T-helper 17 cell (primary cell): ENCODE results near the gene GALNT2. TPM values are rescaled to one million over a fixed set of nuclear protein-coding genes. Genes with fewer than 3 reads are reported as not detected.
A peak's percentile ranks its signal among the peaks of the same experiment; 100 is the strongest.

Experiments used
- ATAC-seq: fragments of 150-1000 bp; cut with Tn5 transposase; 2 replicates; pipeline ENCODE4 v1.10.0; 2021; ENCODE audit warnings: mild to moderate bottlenecking, moderate library complexity
- DNase-seq, 3 donors: peaks; one replicate each; pipeline versions ENCODE4 v3.0.0 to v3.0.0-alpha.2; 2020 to 2021
- H3K9me3 ChIP-seq: one replicate; pipeline ENCODE4 v1.7.0; 2013; ENCODE audit warnings: low read length, mild to moderate bottlenecking; ENCODE audit not compliant: control insufficient read depth, poor library complexity, severe bottlenecking
- H3K27ac Mint-ChIP-seq: one replicate; pipeline ENCODE4 v1.8.0; 2022; ENCODE audit warnings: mild to moderate bottlenecking, moderate library complexity, mixed read lengths
- H3K27me3 Mint-ChIP-seq: one replicate; pipeline ENCODE4 v1.8.0; 2022; ENCODE audit warnings: mixed read lengths
- H3K36me3 Mint-ChIP-seq: one replicate; pipeline ENCODE4 v1.8.0; 2022; ENCODE audit warnings: low read depth, mixed read lengths
- H3K4me1 Mint-ChIP-seq: one replicate; pipeline ENCODE4 v1.8.0; 2022; ENCODE audit warnings: mild to moderate bottlenecking, mixed read lengths
- H3K4me3 Mint-ChIP-seq: one replicate; pipeline ENCODE4 v1.8.0; 2022; ENCODE audit warnings: mild to moderate bottlenecking, moderate library complexity, mixed read lengths
- total RNA-seq, 4 donors: library from RNA in 2 of 4; stranded (reverse) in 2 of 4; gene quantifications; one replicate each; pipeline ENCODE4 v1.2.3 and lab custom pipeline; 2022 to 2026

GALNT2 gene
- total RNA-seq, 2 donors from 2014 or later: 16.6 to 19.8 TPM

DNA sequence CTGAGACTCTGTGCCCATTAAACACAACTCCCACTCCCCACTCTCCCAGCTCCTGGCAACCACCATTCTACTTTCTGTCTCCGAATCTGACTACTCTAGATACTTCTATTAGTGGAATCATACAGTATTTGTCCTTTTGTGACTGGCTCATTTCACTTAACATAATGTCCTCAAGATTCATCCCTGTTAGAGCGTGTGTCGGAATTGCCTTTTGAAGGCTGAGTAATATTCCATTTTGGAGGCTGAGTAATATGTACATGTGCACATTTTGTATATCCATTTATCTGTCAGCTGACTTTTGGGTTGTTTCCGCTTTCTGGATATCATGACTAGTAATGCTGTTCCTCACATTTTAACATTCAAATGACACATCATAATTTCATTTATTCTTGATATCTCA, 30.3 kb downstream of the GALNT2 start:
- peaks cover 2% of the 10 kb centered on the region for H3K36me3 Mint-ChIP-seq
- H3K4me3 Mint-ChIP-seq: no peak overlapping the region
- H3K9me3 ChIP-seq: no peaks in the 10 kb centered on the region
- peaks cover 21% of the 10 kb centered on the region for H3K4me1 Mint-ChIP-seq
- H3K27ac Mint-ChIP-seq: no peak overlapping the region
- ATAC-seq (no peak), DNase-seq (no peak)
- H3K27me3 Mint-ChIP-seq: no peaks in the 10 kb centered on the region

DNA sequence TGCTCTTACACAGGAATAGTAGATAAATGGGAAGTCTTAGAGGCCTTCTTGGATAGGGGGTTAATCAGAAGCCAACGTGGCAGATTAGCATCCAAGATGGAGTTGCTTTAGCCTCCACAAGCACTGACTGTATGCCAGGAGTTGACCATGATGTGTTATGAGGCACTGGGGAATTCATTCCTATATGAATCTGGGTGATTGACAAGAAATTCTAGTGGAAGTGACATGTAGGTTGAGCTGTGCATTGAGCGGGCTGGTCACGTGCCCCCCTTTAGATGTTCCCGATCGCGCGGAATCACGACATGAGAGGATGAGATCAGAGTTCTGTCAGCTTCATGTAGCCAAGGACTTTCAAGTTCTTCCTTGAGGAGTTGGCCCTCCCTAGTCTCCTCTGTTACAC, 31.7 kb downstream of the GALNT2 start:
- Mint-ChIP-seq H3K36me3 (peaks cover 2% of the 10 kb centered on the region), H3K4me1 (peaks cover 29% of the 10 kb centered on the region)
- no peak for ATAC-seq

DNA sequence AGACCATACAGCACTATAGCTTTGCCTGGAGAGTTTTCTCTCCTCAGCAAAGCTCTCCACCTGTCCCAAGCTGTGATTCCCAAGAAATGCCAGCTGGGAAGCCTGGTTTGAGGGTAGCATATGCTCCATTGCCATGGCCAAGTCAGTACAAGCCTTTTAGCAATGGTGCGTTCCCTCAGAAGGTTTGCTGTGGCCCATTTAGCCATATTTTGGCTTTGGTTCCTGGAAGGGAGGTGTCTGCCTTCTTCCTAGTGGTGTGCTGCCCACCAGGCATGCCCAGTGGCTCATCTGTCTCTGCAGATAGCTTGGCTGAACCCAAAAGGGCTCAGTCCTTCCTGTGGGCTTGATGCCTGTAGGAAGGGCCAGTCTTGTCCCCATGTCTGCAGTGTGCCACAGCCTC, 32.4 kb downstream of the GALNT2 start:
- H3K4me3 Mint-ChIP-seq: no peak overlapping the region
- peaks cover 36% of the 10 kb centered on the region for H3K4me1 Mint-ChIP-seq
- no peaks in the 10 kb centered on the region for H3K9me3 ChIP-seq
- H3K36me3 Mint-ChIP-seq: peaks cover 2% of the 10 kb centered on the region
- H3K27me3 Mint-ChIP-seq: no peaks in the 10 kb centered on the region
- DNase-seq: no peak
- no peak for ATAC-seq
- no peak overlapping the region for H3K27ac Mint-ChIP-seq

More for the DNA sequence above, 31.7 kb downstream of the GALNT2 start:
- no peaks in the 10 kb centered on the region for H3K9me3 ChIP-seq
- H3K4me3 Mint-ChIP-seq: no peak overlapping the region
- H3K27ac Mint-ChIP-seq: no peak overlapping the region
- no peak for DNase-seq
- no peaks in the 10 kb centered on the region for H3K27me3 Mint-ChIP-seq

DNA sequence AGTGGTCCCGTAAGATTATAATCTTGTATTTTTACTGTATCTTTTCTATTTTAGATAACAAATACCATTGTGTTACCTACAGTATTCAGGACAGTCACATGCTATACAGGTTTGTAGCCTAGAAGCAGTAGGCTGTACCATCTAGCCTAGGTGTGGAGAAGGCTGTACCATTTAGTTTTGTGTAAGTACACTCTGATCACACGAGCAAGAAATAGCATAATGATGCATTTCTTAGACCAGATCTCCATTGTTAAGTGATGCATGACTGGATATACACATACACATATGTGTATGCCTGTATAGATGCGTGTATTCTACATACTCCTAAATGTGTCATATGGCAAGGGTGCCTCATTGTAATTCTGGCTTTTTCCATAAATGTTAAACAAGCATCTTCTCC, 33.9 kb downstream of the GALNT2 start:
- peaks cover 48% of the 10 kb centered on the region for H3K4me1 Mint-ChIP-seq
- H3K27ac Mint-ChIP-seq: peak overlapping the region; percentile 65
- peaks cover 2% of the 10 kb centered on the region for H3K36me3 Mint-ChIP-seq

DNA sequence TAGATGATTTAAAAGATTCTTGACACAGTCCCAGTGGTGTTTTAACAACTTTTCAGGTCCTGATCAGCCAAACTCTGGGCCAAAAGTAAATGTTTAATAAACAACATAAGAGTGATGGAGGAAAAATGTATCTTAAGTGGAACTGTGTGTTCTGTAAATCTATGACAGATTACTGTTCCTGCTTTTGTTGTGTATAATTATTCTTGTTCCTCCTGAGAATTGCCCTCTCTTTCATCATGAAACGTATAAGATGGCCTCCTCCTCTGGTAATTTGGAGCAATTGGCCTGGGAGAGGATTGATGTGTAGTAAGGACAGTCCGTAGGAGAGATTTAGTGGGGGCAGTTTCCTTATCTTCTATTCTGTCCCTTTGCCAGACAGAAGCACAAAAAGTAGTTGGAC, 34.5 kb downstream of the GALNT2 start:
- no peak for ATAC-seq
- H3K4me1 Mint-ChIP-seq: peaks cover 49% of the 10 kb centered on the region
- no peak for DNase-seq
- H3K4me3 Mint-ChIP-seq: no peak overlapping the region
- H3K27me3 Mint-ChIP-seq: no peaks in the 10 kb centered on the region
- peaks cover 2% of the 10 kb centered on the region for H3K36me3 Mint-ChIP-seq
- H3K27ac Mint-ChIP-seq: peak overlapping the region; percentile 65
- H3K9me3 ChIP-seq: no peaks in the 10 kb centered on the region

More for the DNA sequence above, 33.9 kb downstream of the GALNT2 start:
- DNase-seq: no peak
- Mint-ChIP-seq H3K27me3 (no peaks in the 10 kb centered on the region), H3K4me3 (no peak overlapping the region)
- no peaks in the 10 kb centered on the region for H3K9me3 ChIP-seq
- ATAC-seq: no peak

DNA sequence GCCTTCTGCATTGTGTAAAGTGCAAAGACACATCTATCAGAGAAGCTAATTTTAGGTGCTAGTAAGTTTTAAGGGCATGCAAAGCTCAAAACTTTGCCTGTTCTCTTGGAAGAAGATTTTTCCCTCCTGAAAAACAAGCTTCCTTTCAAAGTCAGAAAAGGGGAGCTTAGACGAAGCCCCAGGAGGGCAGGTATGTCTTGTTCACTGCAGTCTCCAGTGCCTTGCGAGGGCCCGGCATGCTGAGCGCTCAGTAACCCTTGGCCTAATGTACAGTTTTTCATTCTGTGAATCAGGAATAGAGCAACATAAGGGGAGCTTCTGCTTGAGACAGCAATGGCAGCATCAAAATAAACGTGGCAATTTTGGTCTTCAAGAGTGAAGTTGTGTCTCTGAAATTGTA, 35.0 kb downstream of the GALNT2 start:
- no peak overlapping the region for H3K27ac Mint-ChIP-seq

DNA sequence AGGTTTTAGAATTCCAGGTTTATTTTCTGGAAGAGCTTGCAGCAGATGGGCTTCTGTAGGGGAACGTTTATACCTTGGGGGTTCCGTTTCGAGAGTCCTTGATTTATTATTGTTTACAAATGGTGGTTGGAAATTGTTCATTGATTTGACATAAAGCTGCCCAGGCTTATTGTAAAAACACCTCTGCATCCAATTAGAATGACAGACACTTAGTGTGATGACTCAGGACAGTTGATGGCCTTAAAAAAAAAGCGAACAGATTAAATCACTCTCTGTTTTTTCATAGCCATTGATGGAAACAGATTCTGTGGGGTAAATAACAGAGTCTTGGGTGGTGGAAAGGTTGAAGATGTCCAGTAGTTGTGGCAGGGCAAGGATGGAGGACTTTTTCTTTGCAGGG, 35.4 kb downstream of the GALNT2 start:
- Mint-ChIP-seq H3K27ac (peak overlapping the region; percentile 34), H3K4me3 (peak overlapping the region; percentile 60), H3K27me3 (no peaks in the 10 kb centered on the region), H3K36me3 (peaks cover 2% of the 10 kb centered on the region), H3K4me1 (peaks cover 53% of the 10 kb centered on the region)
- ATAC-seq: no peak
- no peaks in the 10 kb centered on the region for H3K9me3 ChIP-seq
- no peak for DNase-seq

More for the DNA sequence above, 35.0 kb downstream of the GALNT2 start:
- DNase-seq (no peak), ATAC-seq (no peak)
- H3K4me3 Mint-ChIP-seq: no peak overlapping the region
- no peaks in the 10 kb centered on the region for H3K9me3 ChIP-seq
- H3K4me1 Mint-ChIP-seq: peaks cover 50% of the 10 kb centered on the region
- no peaks in the 10 kb centered on the region for H3K27me3 Mint-ChIP-seq
- peaks cover 2% of the 10 kb centered on the region for H3K36me3 Mint-ChIP-seq

DNA sequence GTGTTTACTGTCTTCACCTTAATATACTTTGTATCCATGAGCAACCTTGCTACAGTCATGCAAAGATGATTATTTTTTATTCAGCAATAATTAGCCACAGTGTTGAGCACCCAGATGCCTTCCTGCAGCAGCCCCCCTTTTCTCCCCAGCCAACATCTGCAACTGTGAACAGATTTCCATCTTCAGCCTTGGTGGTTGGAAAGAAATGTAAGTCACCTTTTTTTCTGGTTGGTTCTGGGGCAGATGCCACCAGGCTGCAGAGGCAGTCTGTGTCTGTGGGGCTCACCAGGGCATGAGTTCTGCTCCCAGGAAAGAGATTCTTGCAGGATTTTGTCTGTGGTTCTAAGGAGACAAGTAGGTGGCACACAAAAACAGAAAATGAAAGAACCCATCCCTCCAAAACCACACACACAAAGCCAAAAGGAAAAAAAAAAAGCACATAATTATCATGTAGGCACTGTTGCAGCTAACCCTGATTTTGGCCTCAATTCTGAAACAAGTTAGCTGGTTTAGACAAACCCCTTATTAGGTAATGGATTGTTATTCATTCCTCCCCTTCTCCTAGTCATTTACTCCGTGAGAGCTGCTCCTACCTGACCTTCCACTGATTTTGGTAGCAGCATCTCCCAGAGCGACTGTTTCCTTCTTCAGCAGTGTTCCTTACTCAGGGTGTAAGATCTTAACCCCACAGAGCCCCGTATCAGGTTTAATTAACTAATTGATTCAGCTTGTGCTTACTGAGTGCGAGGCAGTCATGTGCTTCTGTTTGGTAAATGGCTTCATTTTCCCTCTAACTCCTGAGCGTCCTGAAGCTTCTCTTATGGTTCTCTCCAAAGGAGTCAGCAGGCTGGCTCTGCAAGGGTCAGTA, 36.5 kb downstream of the GALNT2 start:
- no peak overlapping the region for H3K27ac Mint-ChIP-seq
- no peak for DNase-seq
- no peak for ATAC-seq
- no peaks in the 10 kb centered on the region for H3K27me3 Mint-ChIP-seq
- H3K4me3 Mint-ChIP-seq: peak overlapping the region; percentile 9
- no peaks in the 10 kb centered on the region for H3K9me3 ChIP-seq
- peaks cover 52% of the 10 kb centered on the region for H3K4me1 Mint-ChIP-seq
- H3K36me3 Mint-ChIP-seq: no peaks in the 10 kb centered on the region

DNA sequence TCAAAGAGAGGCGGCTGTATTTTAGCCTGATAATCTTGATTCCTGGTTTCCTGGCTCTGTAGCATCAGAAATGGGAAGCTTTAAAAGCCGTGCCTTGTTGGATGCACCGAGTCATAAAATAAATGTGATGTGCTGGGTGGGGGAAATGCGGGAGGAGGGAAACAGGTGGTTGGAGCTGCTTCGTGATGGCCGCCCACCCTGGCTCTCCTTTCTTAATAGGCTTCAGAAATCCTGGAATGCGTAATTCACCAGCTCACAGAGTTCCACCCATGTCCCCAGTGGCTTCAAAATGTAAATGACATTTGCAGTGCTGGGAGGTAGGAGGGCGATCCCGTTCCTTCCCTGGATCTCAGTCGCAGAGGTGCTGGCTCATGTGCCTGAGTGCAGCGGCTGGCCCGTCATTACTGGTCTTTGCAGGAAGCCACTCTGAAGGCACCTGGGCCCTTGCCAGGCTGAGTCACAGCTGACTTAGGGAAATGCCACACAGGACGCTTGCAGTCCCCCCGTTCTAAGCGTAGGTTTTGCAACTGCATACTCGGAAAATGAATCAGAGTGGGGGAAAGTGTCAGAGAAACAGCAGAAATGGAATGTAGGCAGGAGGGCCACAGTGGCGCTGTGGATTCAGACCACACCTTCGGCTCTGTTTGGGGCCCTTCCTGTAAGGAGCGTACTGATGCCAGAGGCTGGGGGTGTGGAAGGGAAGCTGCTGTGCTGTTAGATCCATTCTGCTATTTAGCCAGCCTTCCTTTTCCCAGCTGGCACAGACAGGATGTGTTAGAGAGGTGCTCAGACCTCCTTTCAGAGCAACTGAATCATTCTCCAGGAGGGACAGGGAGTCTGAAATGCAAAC, 37.6 kb downstream of the GALNT2 start:
- Mint-ChIP-seq H3K4me1 (peaks cover 62% of the 10 kb centered on the region), H3K36me3 (no peaks in the 10 kb centered on the region), H3K27me3 (no peaks in the 10 kb centered on the region), H3K4me3 (peak overlapping the region; percentile 66), H3K27ac (peak overlapping the region; percentile 54)
- ATAC-seq (peak; percentile 86), DNase-seq (peak in 1 of 3 donors; percentile 11)
- H3K9me3 ChIP-seq: no peaks in the 10 kb centered on the region

DNA sequence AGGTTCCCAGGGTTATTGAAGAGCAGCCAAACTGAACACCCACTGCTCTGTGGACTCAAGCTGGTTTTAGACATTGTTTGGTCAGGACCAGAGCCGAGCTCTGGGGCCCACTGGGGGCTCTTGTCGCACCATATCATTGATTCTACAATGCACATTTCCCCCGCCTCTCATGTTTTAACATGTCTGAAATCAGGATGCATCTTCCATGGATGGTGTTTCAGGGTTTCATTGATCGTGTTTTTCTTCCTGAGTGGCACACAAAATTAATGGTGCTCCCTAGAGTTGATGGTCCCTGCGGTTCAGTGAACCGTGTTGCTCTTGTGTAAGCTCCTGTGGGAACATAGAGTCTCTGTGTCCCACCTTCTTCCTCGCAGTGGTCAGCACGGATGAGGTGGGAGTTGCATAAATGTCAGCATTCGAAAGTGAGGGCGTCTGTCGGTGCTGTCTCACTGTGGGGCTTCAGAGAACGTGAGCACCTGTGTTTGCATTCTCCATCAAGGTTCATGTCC, 38.3 kb downstream of the GALNT2 start:
- H3K27ac Mint-ChIP-seq: peak overlapping the region; percentile 54
- H3K9me3 ChIP-seq: no peaks in the 10 kb centered on the region
- ATAC-seq: no peak
- DNase-seq: no peak
- peaks cover 69% of the 10 kb centered on the region for H3K4me1 Mint-ChIP-seq
- H3K36me3 Mint-ChIP-seq: no peaks in the 10 kb centered on the region
- no peaks in the 10 kb centered on the region for H3K27me3 Mint-ChIP-seq
- H3K4me3 Mint-ChIP-seq: peak overlapping the region; percentile 65

DNA sequence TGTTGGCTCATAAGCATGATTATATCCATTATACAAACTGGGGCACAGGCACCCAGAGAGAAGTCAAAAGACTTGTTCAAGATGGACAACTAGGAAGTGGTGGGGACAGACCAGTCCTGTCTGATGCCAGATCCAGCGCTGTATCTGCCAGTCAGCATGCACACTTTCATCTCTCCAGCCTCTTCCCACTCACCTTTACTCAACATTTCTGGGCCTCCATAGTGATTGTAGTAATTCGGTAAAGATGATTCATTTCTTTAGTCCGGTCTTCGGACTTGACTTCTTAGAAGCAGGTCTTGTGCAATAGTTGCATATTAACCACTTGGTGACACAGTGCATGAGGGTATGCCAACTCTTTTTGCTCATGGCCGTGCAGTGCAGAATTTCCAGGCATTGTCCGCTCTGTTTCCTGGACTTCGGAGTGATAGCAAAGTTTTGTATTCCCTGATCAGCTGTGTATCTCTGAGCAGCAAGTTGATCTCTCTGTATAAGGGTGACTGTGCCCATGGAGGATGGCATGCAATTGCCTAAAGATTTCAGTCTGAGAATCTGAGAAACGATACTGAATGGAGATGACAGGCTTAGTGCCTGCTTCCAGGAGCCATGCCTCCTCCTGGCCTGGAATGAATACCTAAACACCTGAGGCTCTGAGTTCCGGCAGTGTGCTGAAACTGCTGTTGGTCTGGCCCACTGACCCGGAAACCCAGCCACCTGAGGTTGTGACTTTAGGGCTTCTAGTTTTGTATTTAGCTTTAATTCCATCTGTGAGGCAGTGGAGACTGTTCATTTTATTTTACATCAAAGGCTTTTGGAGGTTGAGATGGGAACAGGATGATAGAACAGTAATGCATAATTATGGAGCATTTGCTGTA, 39.0 kb downstream of the GALNT2 start:
- H3K27me3 Mint-ChIP-seq: no peaks in the 10 kb centered on the region
- H3K27ac Mint-ChIP-seq: no peak overlapping the region
- peak overlapping the region; percentile 65 for H3K4me3 Mint-ChIP-seq
- peaks cover 71% of the 10 kb centered on the region for H3K4me1 Mint-ChIP-seq
- H3K9me3 ChIP-seq: no peaks in the 10 kb centered on the region
- DNase-seq: no peak
- ATAC-seq: no peak
- no peaks in the 10 kb centered on the region for H3K36me3 Mint-ChIP-seq

DNA sequence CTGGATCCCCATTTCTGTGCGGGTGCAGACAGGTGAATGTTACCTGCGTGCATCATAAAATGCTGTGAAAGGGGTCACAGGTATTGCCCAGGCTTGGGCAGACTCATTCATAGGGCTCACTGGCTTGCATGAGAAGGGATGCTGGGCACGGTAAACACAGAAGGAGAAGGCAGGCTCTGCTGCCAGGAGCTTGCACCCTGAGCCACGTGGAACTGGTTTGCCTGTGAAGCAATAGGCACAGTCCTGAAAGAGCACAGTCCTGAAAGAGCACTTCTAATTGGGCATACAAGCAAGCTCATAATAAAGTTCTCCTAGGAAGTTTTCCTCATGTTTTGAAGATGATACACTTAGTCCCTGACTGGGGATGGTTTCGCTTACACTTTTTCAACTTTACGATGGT, 40.9 kb downstream of the GALNT2 start:
- peaks cover 59% of the 10 kb centered on the region for H3K4me1 Mint-ChIP-seq
- ATAC-seq: no peak
- H3K4me3 Mint-ChIP-seq: no peak overlapping the region
- H3K27ac Mint-ChIP-seq: no peak overlapping the region
- H3K9me3 ChIP-seq: no peaks in the 10 kb centered on the region
- no peaks in the 10 kb centered on the region for H3K27me3 Mint-ChIP-seq
- no peak for DNase-seq
- no peaks in the 10 kb centered on the region for H3K36me3 Mint-ChIP-seq
